SK-N-MC (cell line): ENCODE results near the gene TSPEAR.

Source experiments
- DNase-seq: peaks from one replicate; pipeline ENCODE4 v3.0.0-alpha.2; 2011; ENCODE audit warnings: low read depth, low spot score
- H3K27ac ChIP-seq: fragments of 200-600 bp; sonication (generic); 2 replicates; pipeline ENCODE4 v1.5.1; 2016; ENCODE audit warnings: mixed run types
- H3K36me3 ChIP-seq: fragments of 200-600 bp; sonication (generic); 2 replicates; pipeline ENCODE4 v1.6.1; 2017; ENCODE audit warnings: antibody characterized with exemption, low read length, mixed read lengths; ENCODE audit not compliant: insufficient read depth
- H3K4me3 ChIP-seq: fragments of 200-600 bp; sonication (generic); 2 replicates; pipeline ENCODE4 v1.5.1; 2016
- H3K9ac ChIP-seq: fragments of 200-600 bp; sonication (generic); 2 replicates; pipeline ENCODE4 v1.8.0; 2017; ENCODE audit warnings: mixed run types, mixed read lengths; ENCODE audit not compliant: insufficient read length
- H3K9me3 ChIP-seq: fragments of 200-600 bp; sonication (generic); 2 replicates; pipeline ENCODE4 v1.6.1; 2017; ENCODE audit warnings: low read depth, mild to moderate bottlenecking, antibody characterized with exemption, low read length, moderate library complexity, mixed read lengths
- EZH2 ChIP-seq: fragments of 200-600 bp; sonication (generic); IDR thresholded peaks from one replicate; pipeline ENCODE4 v1.6.1; 2017; ENCODE audit warnings: antibody characterized with exemption
- FOXP2 ChIP-seq: optimal IDR thresholded peaks from 2 replicates; pipeline ENCODE3; 2011; ENCODE audit warnings: mild to moderate bottlenecking, moderate library complexity; ENCODE audit not compliant: insufficient read depth; ENCODE audit errors: extremely low read length, control extremely low read depth
- POLR2AphosphoS5 ChIP-seq: IDR thresholded peaks from 2 replicates; pipeline ENCODE4 v1.6.1; 2012; ENCODE audit warnings: mild to moderate bottlenecking, low read depth, low read length, borderline replicate concordance

Gene TSPEAR

DNA sequence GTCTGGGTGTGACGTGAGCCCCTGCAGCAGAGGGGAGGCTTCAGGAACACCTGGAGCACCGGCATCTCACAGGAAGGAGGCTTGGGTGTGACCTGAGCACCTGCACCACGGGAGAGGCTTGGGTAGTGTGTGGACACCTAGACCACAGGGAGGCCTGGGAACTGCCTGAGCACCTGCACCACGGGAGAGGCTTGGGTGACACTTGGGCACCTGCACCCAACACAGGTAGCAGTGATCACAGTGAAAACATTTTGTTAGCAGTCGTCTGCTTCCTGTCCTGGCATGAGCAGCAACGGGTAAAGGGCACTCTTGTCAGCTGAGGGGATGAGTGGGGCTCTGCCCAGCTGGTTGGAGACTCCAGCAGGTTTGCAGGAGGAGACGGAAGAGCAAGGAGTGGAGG lies 233.7 kb downstream of the TSPEAR start:
- no peak overlapping the region for H3K4me3 ChIP-seq
- no peak overlapping the region for H3K27ac ChIP-seq
- no peak for TF ChIP-seq EZH2
- no peak for TF ChIP-seq FOXP2
- no peak for TF ChIP-seq POLR2AphosphoS5
- H3K9me3 ChIP-seq = no peaks in the 10 kb centered on the region
- H3K9ac ChIP-seq = no peak overlapping the region
- no peak for DNase-seq
- no peaks in the 10 kb centered on the region for H3K36me3 ChIP-seq

DNA sequence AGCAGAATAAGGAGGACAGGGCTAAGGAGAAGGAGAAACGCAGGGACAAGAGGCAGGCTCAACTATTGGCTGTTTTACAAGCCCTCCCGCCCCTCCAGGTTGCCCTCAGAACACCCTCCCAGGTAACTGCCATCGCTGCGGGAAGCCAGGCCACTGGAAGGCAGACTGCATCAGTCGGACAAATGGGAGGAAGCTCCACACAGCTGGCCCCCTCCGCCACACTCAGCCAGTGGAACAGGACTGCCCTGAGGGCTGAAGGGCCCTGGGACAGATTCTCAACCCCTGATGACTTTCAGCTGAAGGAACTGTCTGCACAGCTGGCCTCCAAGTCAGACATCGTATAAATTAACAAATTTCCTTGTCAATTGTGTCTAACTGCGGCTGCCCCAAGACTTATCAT lies 234.2 kb downstream of the TSPEAR start:
- no peak overlapping the region for H3K4me3 ChIP-seq
- H3K36me3 ChIP-seq = no peaks in the 10 kb centered on the region
- TF ChIP-seq EZH2 (no peak), FOXP2 (no peak), POLR2AphosphoS5 (no peak)
- no peaks in the 10 kb centered on the region for H3K9me3 ChIP-seq
- H3K27ac ChIP-seq = no peak overlapping the region
- H3K9ac ChIP-seq = no peak overlapping the region
- DNase-seq = no peak

GRCh38 chr21:44475266-44475845 lies 236.0 kb downstream of the TSPEAR start:
- Histone ChIP-seq H3K4me3 (no peak overlapping the region), H3K36me3 (no peaks in the 10 kb centered on the region), H3K9me3 (no peaks in the 10 kb centered on the region), H3K27ac (no peak overlapping the region), H3K9ac (no peak overlapping the region)
- no peak for TF ChIP-seq POLR2AphosphoS5
- no peak for TF ChIP-seq EZH2
- TF ChIP-seq FOXP2 = no peak
- no peak for DNase-seq

GRCh38 chr21:44473915-44474555 lies 237.3 kb downstream of the TSPEAR start:
- H3K4me3 ChIP-seq = no peak overlapping the region
- H3K9ac ChIP-seq = no peak overlapping the region
- TF ChIP-seq EZH2 (no peak), POLR2AphosphoS5 (no peak), FOXP2 (no peak)
- no peak overlapping the region for H3K27ac ChIP-seq
- H3K9me3 ChIP-seq = no peaks in the 10 kb centered on the region
- no peak for DNase-seq
- no peaks in the 10 kb centered on the region for H3K36me3 ChIP-seq

GRCh38 chr21:44471996-44472395 lies 239.4 kb downstream of the TSPEAR start:
- TF ChIP-seq POLR2AphosphoS5 = no peak
- no peak for TF ChIP-seq EZH2
- TF ChIP-seq FOXP2 = no peak
- no peak overlapping the region for H3K27ac ChIP-seq
- no peaks in the 10 kb centered on the region for H3K36me3 ChIP-seq

GRCh38 chr21:44471341-44471740 lies 240.0 kb downstream of the TSPEAR start:
- no peak for DNase-seq
- H3K9ac ChIP-seq = no peak overlapping the region
- no peak overlapping the region for H3K4me3 ChIP-seq
- no peaks in the 10 kb centered on the region for H3K9me3 ChIP-seq
- H3K36me3 ChIP-seq = no peaks in the 10 kb centered on the region
- TF ChIP-seq FOXP2 (no peak), EZH2 (no peak), POLR2AphosphoS5 (no peak)
- H3K27ac ChIP-seq = no peak overlapping the region

More at GRCh38 chr21:44471996-44472395, 239.4 kb downstream of the TSPEAR start:
- H3K9ac ChIP-seq = no peak overlapping the region
- no peak for DNase-seq
- no peak overlapping the region for H3K4me3 ChIP-seq
- H3K9me3 ChIP-seq = no peaks in the 10 kb centered on the region

GRCh38 chr21:44467859-44468195 lies 243.5 kb downstream of the TSPEAR start:
- DNase-seq = no peak
- no peak overlapping the region for H3K4me3 ChIP-seq
- no peak overlapping the region for H3K9ac ChIP-seq
- H3K9me3 ChIP-seq = no peaks in the 10 kb centered on the region
- H3K36me3 ChIP-seq = no peaks in the 10 kb centered on the region
- no peak overlapping the region for H3K27ac ChIP-seq
- no peak for TF ChIP-seq FOXP2
- TF ChIP-seq POLR2AphosphoS5 = no peak
- no peak for TF ChIP-seq EZH2

GRCh38 chr21:44466996-44467858 lies 244.1 kb downstream of the TSPEAR start:
- no peak for TF ChIP-seq EZH2
- no peak for TF ChIP-seq POLR2AphosphoS5
- no peak for TF ChIP-seq FOXP2
- no peak overlapping the region for H3K27ac ChIP-seq
- DNase-seq = no peak

DNA sequence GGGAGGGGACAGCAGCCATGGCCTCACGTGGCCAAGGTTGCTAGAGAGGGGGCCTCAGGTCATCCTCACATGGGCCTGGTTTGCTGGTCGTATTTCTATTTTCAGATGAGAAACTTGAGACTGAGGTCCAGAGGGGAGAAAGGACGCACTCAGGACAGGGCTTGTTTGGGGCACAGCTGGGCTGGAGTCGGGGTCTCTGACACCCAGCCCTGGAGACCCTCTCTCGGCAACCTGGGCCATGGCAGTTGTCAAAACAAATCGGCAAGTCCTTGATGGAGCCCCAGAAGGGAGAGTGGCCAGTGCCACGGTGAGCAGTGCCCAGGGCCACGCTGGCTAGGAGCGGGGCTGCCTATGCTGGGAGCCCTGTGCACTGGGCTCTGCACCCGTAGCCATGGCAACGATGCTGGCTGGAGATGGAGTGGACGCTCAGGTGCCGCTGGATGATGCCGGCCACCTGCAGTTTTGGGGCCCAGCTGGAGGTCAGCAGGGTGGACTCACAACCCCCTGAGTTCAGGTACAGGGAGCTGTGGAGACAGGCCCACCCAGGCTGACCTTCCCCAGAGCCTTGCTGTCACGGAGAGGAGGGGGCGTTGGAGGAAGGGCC lies 244.9 kb downstream of the TSPEAR start:
- no peak for TF ChIP-seq EZH2
- TF ChIP-seq POLR2AphosphoS5 = no peak
- no peak for TF ChIP-seq FOXP2
- no peak for DNase-seq
- H3K36me3 ChIP-seq = no peaks in the 10 kb centered on the region
- H3K27ac ChIP-seq = no peak overlapping the region
- no peak overlapping the region for H3K4me3 ChIP-seq
- H3K9me3 ChIP-seq = no peaks in the 10 kb centered on the region
- no peak overlapping the region for H3K9ac ChIP-seq

More at GRCh38 chr21:44466996-44467858, 244.1 kb downstream of the TSPEAR start:
- no peak overlapping the region for H3K9ac ChIP-seq
- H3K36me3 ChIP-seq = no peaks in the 10 kb centered on the region
- no peak overlapping the region for H3K4me3 ChIP-seq
- H3K9me3 ChIP-seq = no peaks in the 10 kb centered on the region
